Measurements from ENCODE around the gene RXRA. TPM values are rescaled to one million over a fixed set of nuclear protein-coding genes. Genes with fewer than 3 reads are reported as not detected.

RXRA gene
- total and polyA plus RNA-seq, 2 of the 13 experiments (the other 11 are each of a cell fraction or from before 2014, with no cell fraction given) = 18.9 to 29.2 TPM

DNA sequence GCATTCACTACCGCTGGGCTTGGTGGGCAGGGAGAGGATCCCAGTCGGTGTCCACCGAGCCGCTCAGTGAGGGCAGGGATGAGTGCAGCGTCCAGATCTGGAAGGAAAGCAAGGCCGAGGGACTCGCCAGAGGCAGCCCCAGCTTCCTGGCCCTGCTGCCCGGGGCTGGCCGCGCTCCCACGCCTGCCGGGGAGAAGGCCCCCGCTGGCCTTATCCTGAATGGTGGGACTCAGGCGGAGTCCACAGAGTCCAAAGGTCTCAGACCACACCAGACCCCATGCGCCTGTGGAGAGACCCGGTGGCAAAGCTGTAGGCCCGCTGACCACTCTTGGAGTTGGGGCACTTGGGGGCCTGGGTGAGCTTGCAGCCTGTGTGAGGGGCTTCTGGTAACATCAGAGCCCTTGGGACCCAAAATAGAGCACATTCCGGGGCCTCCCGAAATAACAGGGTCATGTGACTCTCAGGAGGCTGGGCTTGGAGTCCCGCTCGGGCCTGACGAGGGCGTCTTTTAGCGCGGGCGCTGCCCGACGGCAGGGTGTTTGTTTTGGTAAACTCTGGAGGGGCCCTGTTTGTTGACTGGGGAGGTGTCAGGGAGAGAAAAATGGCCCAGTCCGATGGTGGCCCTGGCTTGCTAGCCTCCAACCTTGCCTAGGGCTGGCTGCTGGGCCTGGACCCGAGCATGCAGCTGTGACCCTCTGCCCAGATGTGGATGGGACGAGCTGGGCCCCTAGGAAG is 2.8 kb downstream of the RXRA start (continued):
- TF ChIP-seq ZNF687 (CRISPR knock-in tag; IDR thresholded peaks at IDR 0.05) (peak; percentile 92), SMAD3 (CRISPR knock-in tag; IDR thresholded peaks at IDR 0.05) (no peak), REPIN1 (CRISPR knock-in tag; IDR thresholded peaks at IDR 0.05; ENCODE audit: borderline replicate concordance, low read depth) (peak; percentile 54; the same call in 1 of the 2 replicates), KLF9 (CRISPR knock-in tag; IDR thresholded peaks at IDR 0.05; ENCODE audit: low read depth) (no peak), CHD2 (IDR thresholded peaks at IDR 0.05; ENCODE audit: low read depth, low read length) (no peak), ZNF775 (CRISPR knock-in tag; IDR thresholded peaks at IDR 0.05; ENCODE audit: borderline replicate concordance) (no peak), ATF7-NPFF (CRISPR knock-in tag; IDR thresholded peaks at IDR 0.05; ENCODE audit: low read depth) (no peak), ZNF878 (CRISPR knock-in tag; IDR thresholded peaks at IDR 0.05) (peak; percentile 45; the same call in 1 of the 2 replicates), FOXJ3 (CRISPR knock-in tag; IDR thresholded peaks at IDR 0.05; ENCODE audit: borderline replicate concordance) (peak; percentile 21; the same call in 1 of the 2 replicates), RNF219 (CRISPR knock-in tag; IDR thresholded peaks at IDR 0.05) (no peak), ZNF552 (CRISPR knock-in tag; IDR thresholded peaks at IDR 0.05; ENCODE audit: borderline replicate concordance) (no peak), RXRA (CRISPR knock-in tag; IDR thresholded peaks at IDR 0.05) (no peak; the same call in 1 of the 2 replicates), ZNF577 (CRISPR knock-in tag; IDR thresholded peaks at IDR 0.05; ENCODE audit: borderline replicate concordance, low read depth) (no peak), NR2F2 (IDR thresholded peaks at IDR 0.05; ENCODE audit: borderline replicate concordance, low read depth) (no peak)
- TF ChIP-seq, protein P1, sequence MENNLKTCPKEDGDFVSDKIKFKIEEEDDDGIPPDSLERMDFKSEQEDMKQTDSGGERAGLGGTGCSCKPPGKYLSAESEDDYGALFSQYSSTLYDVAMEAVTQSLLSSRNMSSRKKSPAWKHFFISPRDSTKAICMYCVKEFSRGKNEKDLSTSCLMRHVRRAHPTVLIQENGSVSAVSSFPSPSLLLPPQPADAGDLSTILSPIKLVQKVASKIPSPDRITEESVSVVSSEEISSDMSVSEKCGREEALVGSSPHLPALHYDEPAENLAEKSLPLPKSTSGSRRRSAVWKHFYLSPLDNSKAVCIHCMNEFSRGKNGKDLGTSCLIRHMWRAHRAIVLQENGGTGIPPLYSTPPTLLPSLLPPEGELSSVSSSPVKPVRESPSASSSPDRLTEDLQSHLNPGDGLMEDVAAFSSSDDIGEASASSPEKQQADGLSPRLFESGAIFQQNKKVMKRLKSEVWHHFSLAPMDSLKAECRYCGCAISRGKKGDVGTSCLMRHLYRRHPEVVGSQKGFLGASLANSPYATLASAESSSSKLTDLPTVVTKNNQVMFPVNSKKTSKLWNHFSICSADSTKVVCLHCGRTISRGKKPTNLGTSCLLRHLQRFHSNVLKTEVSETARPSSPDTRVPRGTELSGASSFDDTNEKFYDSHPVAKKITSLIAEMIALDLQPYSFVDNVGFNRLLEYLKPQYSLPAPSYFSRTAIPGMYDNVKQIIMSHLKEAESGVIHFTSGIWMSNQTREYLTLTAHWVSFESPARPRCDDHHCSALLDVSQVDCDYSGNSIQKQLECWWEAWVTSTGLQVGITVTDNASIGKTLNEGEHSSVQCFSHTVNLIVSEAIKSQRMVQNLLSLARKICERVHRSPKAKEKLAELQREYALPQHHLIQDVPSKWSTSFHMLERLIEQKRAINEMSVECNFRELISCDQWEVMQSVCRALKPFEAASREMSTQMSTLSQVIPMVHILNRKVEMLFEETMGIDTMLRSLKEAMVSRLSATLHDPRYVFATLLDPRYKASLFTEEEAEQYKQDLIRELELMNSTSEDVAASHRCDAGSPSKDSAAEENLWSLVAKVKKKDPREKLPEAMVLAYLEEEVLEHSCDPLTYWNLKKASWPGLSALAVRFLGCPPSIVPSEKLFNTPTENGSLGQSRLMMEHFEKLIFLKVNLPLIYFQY (CRISPR knock-in tag; IDR thresholded peaks at IDR 0.05; ENCODE audit: borderline replicate concordance) = peak; percentile 9; the same call in 1 of the 2 replicates
- TF ChIP-seq, protein P2, sequence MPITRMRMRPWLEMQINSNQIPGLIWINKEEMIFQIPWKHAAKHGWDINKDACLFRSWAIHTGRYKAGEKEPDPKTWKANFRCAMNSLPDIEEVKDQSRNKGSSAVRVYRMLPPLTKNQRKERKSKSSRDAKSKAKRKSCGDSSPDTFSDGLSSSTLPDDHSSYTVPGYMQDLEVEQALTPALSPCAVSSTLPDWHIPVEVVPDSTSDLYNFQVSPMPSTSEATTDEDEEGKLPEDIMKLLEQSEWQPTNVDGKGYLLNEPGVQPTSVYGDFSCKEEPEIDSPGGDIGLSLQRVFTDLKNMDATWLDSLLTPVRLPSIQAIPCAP (CRISPR knock-in tag; IDR thresholded peaks at IDR 0.05; ENCODE audit: low read depth) = no peak
